ENCODE results near the gene TRABD. TPM values are rescaled to one million over a fixed set of nuclear protein-coding genes. Genes with fewer than 3 reads are reported as not detected.

The TRABD gene
- total RNA-seq, 1 donor from 2014 or later, result 25.9 TPM

- Mint-ChIP-seq H3K9me3 (ENCODE audit: unreplicated experiment) (no peaks in the 10 kb centered on the region), H3K4me3 (ENCODE audit: unreplicated experiment) (no peak overlapping the region), H3K36me3 (ENCODE audit: unreplicated experiment) (no peaks in the 10 kb centered on the region), H3K27ac (ENCODE audit: unreplicated experiment) (no peak overlapping the region), H3K27me3 (ENCODE audit: unreplicated experiment) (no peaks in the 10 kb centered on the region), H3K4me1 (ENCODE audit: unreplicated experiment) (peaks cover 12% of the 10 kb centered on the region)
- TF ChIP-seq, protein P1, sequence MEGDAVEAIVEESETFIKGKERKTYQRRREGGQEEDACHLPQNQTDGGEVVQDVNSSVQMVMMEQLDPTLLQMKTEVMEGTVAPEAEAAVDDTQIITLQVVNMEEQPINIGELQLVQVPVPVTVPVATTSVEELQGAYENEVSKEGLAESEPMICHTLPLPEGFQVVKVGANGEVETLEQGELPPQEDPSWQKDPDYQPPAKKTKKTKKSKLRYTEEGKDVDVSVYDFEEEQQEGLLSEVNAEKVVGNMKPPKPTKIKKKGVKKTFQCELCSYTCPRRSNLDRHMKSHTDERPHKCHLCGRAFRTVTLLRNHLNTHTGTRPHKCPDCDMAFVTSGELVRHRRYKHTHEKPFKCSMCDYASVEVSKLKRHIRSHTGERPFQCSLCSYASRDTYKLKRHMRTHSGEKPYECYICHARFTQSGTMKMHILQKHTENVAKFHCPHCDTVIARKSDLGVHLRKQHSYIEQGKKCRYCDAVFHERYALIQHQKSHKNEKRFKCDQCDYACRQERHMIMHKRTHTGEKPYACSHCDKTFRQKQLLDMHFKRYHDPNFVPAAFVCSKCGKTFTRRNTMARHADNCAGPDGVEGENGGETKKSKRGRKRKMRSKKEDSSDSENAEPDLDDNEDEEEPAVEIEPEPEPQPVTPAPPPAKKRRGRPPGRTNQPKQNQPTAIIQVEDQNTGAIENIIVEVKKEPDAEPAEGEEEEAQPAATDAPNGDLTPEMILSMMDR (IDR thresholded peaks at IDR 0.05), result no peak
- no peak for DNase-seq (ENCODE audit: extremely low spot score, unreplicated experiment)
Observed at GRCh38 chr22:50197000-50197800, 11.5 kb downstream of the TRABD start.

DNA sequence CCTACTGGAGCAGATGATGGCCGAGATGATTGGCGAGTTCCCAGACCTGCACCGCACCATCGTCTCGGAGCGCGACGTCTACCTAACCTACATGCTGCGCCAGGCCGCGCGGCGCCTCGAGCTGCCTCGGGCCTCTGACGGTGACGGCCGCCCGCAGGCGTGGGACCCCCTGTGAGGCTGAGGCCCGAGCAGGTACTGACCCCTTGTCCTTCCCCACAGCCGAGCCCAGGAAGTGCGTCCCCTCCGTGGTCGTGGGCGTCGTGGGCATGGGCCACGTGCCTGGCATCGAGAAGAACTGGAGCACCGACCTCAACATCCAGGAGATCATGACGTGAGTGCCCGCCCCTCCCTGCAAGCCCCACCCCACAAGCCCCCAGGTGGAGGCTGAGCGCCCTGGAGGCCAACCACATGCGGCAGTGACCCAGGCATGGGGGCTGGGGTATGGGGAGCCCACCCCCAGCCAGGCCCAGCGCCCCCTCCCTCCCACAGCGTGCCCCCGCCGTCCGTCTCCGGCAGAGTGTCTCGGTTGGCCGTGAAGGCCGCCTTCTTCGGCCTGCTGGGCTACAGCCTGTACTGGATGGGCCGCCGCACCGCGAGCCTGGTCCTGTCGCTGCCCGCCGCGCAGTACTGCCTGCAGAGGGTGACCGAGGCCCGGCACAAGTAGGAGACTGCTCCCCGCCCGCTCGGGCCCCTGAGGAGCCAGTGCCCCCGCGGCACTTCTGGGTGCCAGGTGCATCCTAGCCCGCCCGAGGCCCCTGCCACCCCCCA, 12.3 kb downstream of the TRABD start:
- Mint-ChIP-seq H3K4me3 (ENCODE audit: unreplicated experiment) (no peak overlapping the region), H3K36me3 (ENCODE audit: unreplicated experiment) (no peaks in the 10 kb centered on the region), H3K27ac (ENCODE audit: unreplicated experiment) (no peak overlapping the region), H3K9me3 (ENCODE audit: unreplicated experiment) (no peaks in the 10 kb centered on the region), H3K4me1 (ENCODE audit: unreplicated experiment) (peaks cover 15% of the 10 kb centered on the region), H3K27me3 (ENCODE audit: unreplicated experiment) (no peaks in the 10 kb centered on the region)
- DNase-seq (ENCODE audit: extremely low spot score, unreplicated experiment), result no peak
- TF ChIP-seq, protein P1 (IDR thresholded peaks at IDR 0.05), result no peak

DNA sequence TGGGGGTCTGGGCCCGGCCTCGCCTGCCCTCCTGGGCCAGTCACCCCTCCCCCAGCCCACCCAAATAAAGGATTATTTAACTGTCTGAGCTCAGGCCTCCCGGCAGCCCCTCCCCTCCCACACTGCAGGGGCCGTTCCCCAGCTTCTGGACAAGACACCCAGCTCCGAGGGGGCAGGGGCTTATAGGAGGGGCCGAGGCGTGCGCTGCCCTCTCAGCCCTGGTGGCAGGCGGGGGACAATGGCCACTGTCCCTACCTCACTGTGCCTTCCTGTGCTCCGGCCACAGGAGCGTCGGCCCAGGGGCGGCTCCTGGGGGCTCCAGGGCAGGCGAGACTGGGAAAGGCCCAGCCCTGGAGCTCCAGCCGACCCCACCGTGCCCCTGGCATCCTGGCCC, 12.9 kb downstream of the TRABD start:
- peaks cover 15% of the 10 kb centered on the region for H3K4me1 Mint-ChIP-seq (ENCODE audit: unreplicated experiment)

GRCh38 chr22:50199251-50199721, 13.6 kb downstream of the TRABD start:
- Mint-ChIP-seq H3K27ac (ENCODE audit: unreplicated experiment) (no peak overlapping the region), H3K27me3 (ENCODE audit: unreplicated experiment) (no peaks in the 10 kb centered on the region), H3K4me1 (ENCODE audit: unreplicated experiment) (peaks cover 15% of the 10 kb centered on the region), H3K9me3 (ENCODE audit: unreplicated experiment) (no peaks in the 10 kb centered on the region), H3K4me3 (ENCODE audit: unreplicated experiment) (peak overlapping the region; percentile 66), H3K36me3 (ENCODE audit: unreplicated experiment) (peaks cover 10% of the 10 kb centered on the region)
- TF ChIP-seq, protein P1 (IDR thresholded peaks at IDR 0.05), result no peak
- DNase-seq (ENCODE audit: extremely low spot score, unreplicated experiment), result no peak

More for the DNA sequence above, 12.9 kb downstream of the TRABD start:
- Mint-ChIP-seq H3K27ac (ENCODE audit: unreplicated experiment) (no peak overlapping the region), H3K9me3 (ENCODE audit: unreplicated experiment) (no peaks in the 10 kb centered on the region), H3K36me3 (ENCODE audit: unreplicated experiment) (peaks cover 6% of the 10 kb centered on the region), H3K27me3 (ENCODE audit: unreplicated experiment) (no peaks in the 10 kb centered on the region), H3K4me3 (ENCODE audit: unreplicated experiment) (no peak overlapping the region)
- TF ChIP-seq, protein P1 (IDR thresholded peaks at IDR 0.05), result no peak
- no peak for DNase-seq (ENCODE audit: extremely low spot score, unreplicated experiment)
